ENCODE results near the gene CEP295NL.

The CEP295NL gene

GRCh38 chr17:78950870-78951269, 47.9 kb upstream of the CEP295NL start:
- H3K9ac ChIP-seq (ENCODE audit: low read length), result no peak overlapping the region
- H3K9me2 ChIP-seq (replicated peaks; ENCODE audit: insufficient read depth, low read length), result no peaks in the 10 kb centered on the region
- no peak overlapping the region for H2AFZ ChIP-seq (ENCODE audit: low read length)

GRCh38 chr17:78947235-78948149, 44.5 kb upstream of the CEP295NL start:
- Histone ChIP-seq H3K9ac (ENCODE audit: low read length) (no peak overlapping the region), H3K36me3 (replicated peaks; ENCODE audit: insufficient read depth, low read length) (no peaks in the 10 kb centered on the region), H3F3A (ENCODE audit: insufficient read depth, low read length) (no peaks in the 10 kb centered on the region), H3K4me1 (ENCODE audit: low read length) (no peaks in the 10 kb centered on the region), H3K27ac (ENCODE audit: low read length) (no peak overlapping the region), H3K79me2 (ENCODE audit: low read length) (no peaks in the 10 kb centered on the region), H3K4me3 (ENCODE audit: low read length) (no peak overlapping the region), H4K20me1 (ENCODE audit: insufficient read depth, low read length) (no peaks in the 10 kb centered on the region), H3K27me3 (replicated peaks; ENCODE audit: insufficient read depth, low read length) (0 out of 2 replicates have a peak, but pooled peaks cover 4% of the 10 kb centered on the region), H3K4me2 (ENCODE audit: low read depth, low read length) (no peak overlapping the region), H3K9me2 (replicated peaks; ENCODE audit: insufficient read depth, low read length) (no peaks in the 10 kb centered on the region), H3K9me3 (replicated peaks; ENCODE audit: insufficient read depth, low read length) (no peaks in the 10 kb centered on the region), H2AFZ (ENCODE audit: low read length) (no peak overlapping the region)
- no peak for TF ChIP-seq EZH2 (optimal IDR thresholded peaks at IDR 0.05; ENCODE audit: low read depth, low read length)
- no peak for TF ChIP-seq EZH2phosphoT487 (IDR thresholded peaks at IDR 0.05; ENCODE audit: low read length)
- no peak for TF ChIP-seq CTCF (IDR thresholded peaks at IDR 0.05; ENCODE audit: low read length)
- DNase-seq, result no peak

More at GRCh38 chr17:78950870-78951269, 47.9 kb upstream of the CEP295NL start:
- H3K27ac ChIP-seq (ENCODE audit: low read length), result no peak overlapping the region
- H3K4me1 ChIP-seq (ENCODE audit: low read length), result no peaks in the 10 kb centered on the region
- DNase-seq, result no peak
- no peak for TF ChIP-seq EZH2 (optimal IDR thresholded peaks at IDR 0.05; ENCODE audit: low read depth, low read length)
- no peak for TF ChIP-seq CTCF (IDR thresholded peaks at IDR 0.05; ENCODE audit: low read length)
- TF ChIP-seq EZH2phosphoT487 (IDR thresholded peaks at IDR 0.05; ENCODE audit: low read length), result no peak
- no peak overlapping the region for H3K4me2 ChIP-seq (ENCODE audit: low read depth, low read length)
- H3K36me3 ChIP-seq (replicated peaks; ENCODE audit: insufficient read depth, low read length), result no peaks in the 10 kb centered on the region
- no peaks in the 10 kb centered on the region for H3K9me3 ChIP-seq (replicated peaks; ENCODE audit: insufficient read depth, low read length)
- peaks cover 21% of the 10 kb centered on the region for H3K27me3 ChIP-seq (replicated peaks; ENCODE audit: insufficient read depth, low read length)
- no peaks in the 10 kb centered on the region for H3K79me2 ChIP-seq (ENCODE audit: low read length)
- H3K4me3 ChIP-seq (ENCODE audit: low read length), result no peak overlapping the region
- no peaks in the 10 kb centered on the region for H3F3A ChIP-seq (ENCODE audit: insufficient read depth, low read length)
- H4K20me1 ChIP-seq (ENCODE audit: insufficient read depth, low read length), result no peaks in the 10 kb centered on the region

- Histone ChIP-seq H4K20me1 (ENCODE audit: insufficient read depth, low read length) (no peaks in the 10 kb centered on the region), H3K9me3 (replicated peaks; ENCODE audit: insufficient read depth, low read length) (no peaks in the 10 kb centered on the region), H3K27me3 (replicated peaks; ENCODE audit: insufficient read depth, low read length) (0 out of 2 replicates have a peak, but pooled peaks cover 4% of the 10 kb centered on the region), H3F3A (ENCODE audit: insufficient read depth, low read length) (no peaks in the 10 kb centered on the region), H3K9ac (ENCODE audit: low read length) (no peak overlapping the region), H3K4me3 (ENCODE audit: low read length) (no peak overlapping the region), H3K4me1 (ENCODE audit: low read length) (no peaks in the 10 kb centered on the region), H3K36me3 (replicated peaks; ENCODE audit: insufficient read depth, low read length) (no peaks in the 10 kb centered on the region), H3K9me2 (replicated peaks; ENCODE audit: insufficient read depth, low read length) (no peaks in the 10 kb centered on the region), H3K27ac (ENCODE audit: low read length) (no peak overlapping the region), H3K79me2 (ENCODE audit: low read length) (no peaks in the 10 kb centered on the region), H3K4me2 (ENCODE audit: low read depth, low read length) (no peak overlapping the region), H2AFZ (ENCODE audit: low read length) (no peak overlapping the region)
- TF ChIP-seq CTCF (IDR thresholded peaks at IDR 0.05; ENCODE audit: low read length) (no peak), EZH2 (optimal IDR thresholded peaks at IDR 0.05; ENCODE audit: low read depth, low read length) (no peak), EZH2phosphoT487 (IDR thresholded peaks at IDR 0.05; ENCODE audit: low read length) (no peak)
- no peak for DNase-seq
Measured at GRCh38 chr17:78946631-78947030, 43.6 kb upstream of the CEP295NL start.

Measured in MM.1S (cell line).